H9 (cell line): ENCODE results near the gene RRAS. TPM values are rescaled to one million over a fixed set of nuclear protein-coding genes. Genes with fewer than 3 reads are reported as not detected.

Source experiments
- DNase-seq: peaks from one replicate; pipeline ENCODE4 v3.0.0-alpha.2; 2017
- H2AFZ ChIP-seq: one replicate; pipeline ENCODE4 v1.6.1; 2013; ENCODE audit warnings: mild to moderate bottlenecking, low read length, control low read depth, moderate library complexity
- H2AK5ac ChIP-seq: 2 replicates; pipeline ENCODE4 v1.6.1; 2013; ENCODE audit warnings: low read length, control low read depth, mixed read lengths; ENCODE audit not compliant: insufficient read length
- H2BK120ac ChIP-seq: one replicate; pipeline ENCODE4 v1.6.1; 2013; ENCODE audit warnings: low read depth, mild to moderate bottlenecking, low read length, control low read depth, inconsistent platforms; ENCODE audit not compliant: poor library complexity, severe bottlenecking
- H2BK12ac ChIP-seq: 2 replicates; pipeline ENCODE4 v1.6.1; 2013; ENCODE audit warnings: low read length, control low read depth, mixed read lengths, low read depth; ENCODE audit not compliant: insufficient read length
- H2BK15ac ChIP-seq: 2 replicates; pipeline ENCODE4 v1.6.1; 2013; ENCODE audit warnings: low read depth, low read length, control low read depth
- H2BK20ac ChIP-seq: one replicate; pipeline ENCODE4 v1.6.1; 2013; ENCODE audit warnings: low read depth, mild to moderate bottlenecking, low read length, control low read depth, inconsistent platforms; ENCODE audit not compliant: poor library complexity, severe bottlenecking
- H2BK5ac ChIP-seq: 2 replicates; pipeline ENCODE4 v1.6.1; 2013; ENCODE audit warnings: low read length, control low read depth, mixed read lengths; ENCODE audit not compliant: insufficient read length
- H3K14ac ChIP-seq: 2 replicates; pipeline ENCODE4 v1.6.1; 2013; ENCODE audit warnings: low read length, control low read depth; ENCODE audit not compliant: insufficient read depth
- H3K18ac ChIP-seq: 2 replicates; pipeline ENCODE4 v1.6.1; 2013; ENCODE audit warnings: low read depth, mild to moderate bottlenecking, mixed read lengths, low read length, control low read depth; ENCODE audit not compliant: insufficient read length
- H3K23ac ChIP-seq: 2 replicates; pipeline ENCODE4 v1.6.1; 2013; ENCODE audit warnings: low read length, control low read depth, mixed read lengths, low read depth; ENCODE audit not compliant: insufficient read length
- H3K23me2 ChIP-seq: 2 replicates; pipeline ENCODE4 v1.6.1; 2013; ENCODE audit warnings: low read depth, mild to moderate bottlenecking, mixed read lengths, low read length, control low read depth; ENCODE audit not compliant: insufficient read length, poor library complexity, severe bottlenecking
- H3K27ac ChIP-seq: 2 replicates; pipeline ENCODE4 v1.5.1; 2013; ENCODE audit warnings: low read length, control low read depth, mixed read lengths, low read depth; ENCODE audit not compliant: insufficient read length
- H3K27me3 ChIP-seq: 2 replicates; pipeline ENCODE4 v1.6.1; 2013; ENCODE audit warnings: low read length, control low read depth, inconsistent platforms; ENCODE audit not compliant: insufficient read depth
- H3K4ac ChIP-seq: 2 replicates; pipeline ENCODE4 v1.6.1; 2013; ENCODE audit warnings: low read depth, mild to moderate bottlenecking, control low read depth, inconsistent platforms, low read length, moderate library complexity
- H3K4me1 ChIP-seq: 2 replicates; pipeline ENCODE4 v1.6.1; 2013; ENCODE audit warnings: low read length, control low read depth, inconsistent platforms; ENCODE audit not compliant: insufficient read depth
- H3K4me2 ChIP-seq: 2 replicates; pipeline ENCODE4 v1.6.1; 2013; ENCODE audit warnings: low read length, control low read depth, mixed read lengths; ENCODE audit not compliant: insufficient read length, insufficient read depth
- H3K56ac ChIP-seq: 2 replicates; pipeline ENCODE4 v1.6.1; 2013; ENCODE audit warnings: low read depth, mild to moderate bottlenecking, mixed read lengths, low read length, control low read depth; ENCODE audit not compliant: insufficient read length
- H3K79me1 ChIP-seq: 2 replicates; pipeline ENCODE4 v1.6.1; 2013; ENCODE audit warnings: low read depth, mild to moderate bottlenecking, moderate library complexity, low read length, control low read depth, inconsistent platforms; ENCODE audit not compliant: insufficient read depth, poor library complexity, severe bottlenecking
- H3K79me2 ChIP-seq: 2 replicates; pipeline ENCODE4 v1.6.1; 2013; ENCODE audit warnings: low read length, control low read depth, inconsistent platforms; ENCODE audit not compliant: insufficient read depth
- H3K9ac ChIP-seq: 2 replicates; pipeline ENCODE4 v1.6.1; 2013; ENCODE audit warnings: low read length, control low read depth, mixed read lengths; ENCODE audit not compliant: insufficient read length; ENCODE audit errors: extremely low read depth
- H3K9me3 ChIP-seq: one replicate; pipeline ENCODE4 v1.6.1; 2013; ENCODE audit warnings: low read depth, low read length, inconsistent platforms; ENCODE audit not compliant: control insufficient read depth
- H3T11ph ChIP-seq: one replicate; pipeline ENCODE4 v1.6.1; 2013; ENCODE audit warnings: mild to moderate bottlenecking, low read length, control low read depth, inconsistent platforms
- H4K20me1 ChIP-seq: one replicate; pipeline ENCODE4 v1.6.1; 2013; ENCODE audit not compliant: control insufficient read depth, insufficient read length, insufficient read depth
- H4K5ac ChIP-seq: 2 replicates; pipeline ENCODE4 v1.6.1; 2013; ENCODE audit warnings: low read depth, mild to moderate bottlenecking, mixed read lengths, low read length, control low read depth; ENCODE audit not compliant: insufficient read length
- H4K8ac ChIP-seq: replicated peaks from 2 replicates; pipeline ENCODE4 v1.6.1; 2013; ENCODE audit warnings: low read length, control low read depth, mixed read lengths, low read depth; ENCODE audit not compliant: insufficient read length
- H4K91ac ChIP-seq: 2 replicates; pipeline ENCODE4 v1.6.1; 2013; ENCODE audit warnings: low read depth, mild to moderate bottlenecking, moderate library complexity, mixed read lengths, low read length, control low read depth; ENCODE audit not compliant: insufficient read length
- H3K27ac Mint-ChIP-seq, 3 experiments: 2 replicates in 2 of 3; 3 replicates in 1 of 3; pipeline ENCODE4 v1.8.0; 2020 to 2021; ENCODE audit warnings: mixed read lengths in 3 of 3, mild to moderate bottlenecking in 1 of 3, moderate library complexity in 1 of 3
- H3K27me3 Mint-ChIP-seq: 2 replicates; pipeline ENCODE4 v1.8.0; 2021; ENCODE audit warnings: low read depth, mild to moderate bottlenecking, moderate library complexity, mixed read lengths
- H3K36me3 Mint-ChIP-seq, 3 experiments: 2 replicates in 2 of 3; 3 replicates in 1 of 3; pipeline ENCODE4 v1.8.0; 2020 to 2021; ENCODE audit warnings: low read depth in 3 of 3, mixed read lengths in 3 of 3; ENCODE audit not compliant: insufficient read depth in 1 of 3
- H3K4me1 Mint-ChIP-seq, 2 experiments: 2 replicates each; pipeline ENCODE4 v1.8.0; 2020; ENCODE audit warnings: mixed read lengths in 2 of 2
- H3K4me3 Mint-ChIP-seq, 2 experiments: 2 replicates in 1 of 2; 3 replicates in 1 of 2; pipeline ENCODE4 v1.8.0; 2020 to 2021; ENCODE audit warnings: mild to moderate bottlenecking in 2 of 2, mixed read lengths in 2 of 2, moderate library complexity in 1 of 2
- H3K9me3 Mint-ChIP-seq, 2 experiments: 2 replicates in 1 of 2; 3 replicates in 1 of 2; pipeline ENCODE4 v1.8.0; 2020; ENCODE audit warnings: mild to moderate bottlenecking in 2 of 2, mixed read lengths in 2 of 2, moderate library complexity in 1 of 2
- CTCF ChIP-seq: fragments of 200-600 bp; sonication (generic); conservative IDR thresholded peaks from 3 replicates; pipeline ENCODE4 v1.8.0; 2021; ENCODE audit warnings: antibody characterized with exemption, mild to moderate bottlenecking
- WGBS: extraction: QIAGEN DNeasy Blood & Tissue Kit; methylation state at CpG from one replicate; pipeline ENCODE4 v1.1.7; 2013; ENCODE audit warnings: missing lambda C conversion rate, low lambda C conversion rate, mixed read lengths; ENCODE audit not compliant: insufficient read length; ENCODE audit errors: extremely low coverage; 5-methylcytosine and 5-hydroxymethylcytosine counted together
- microRNA-seq: library from miRNA; unstranded; fragments of <30 nt; microRNA quantifications from one replicate; pipeline ENCODE4, GENCODE V29; 2020; ENCODE audit warnings: borderline microRNAs expressed
- total RNA-seq: library from RNA; stranded (reverse); gene quantifications from 2 replicates; pipeline ENCODE4 v1.2.1, GENCODE V29; 2021

RRAS gene
- total RNA-seq, 1 experiment from 2014 or later: 9.9 TPM

GRCh38 chr19:49587227-49587626 lies 52.7 kb downstream of the RRAS start:
- Histone ChIP-seq H2BK5ac (no peak overlapping the region), H4K5ac (no peak overlapping the region), H3K79me2 (no peaks in the 10 kb centered on the region), H3T11ph (no peak overlapping the region), H3K4ac (no peak overlapping the region), H4K20me1 (no peaks in the 10 kb centered on the region), H2BK20ac (no peak overlapping the region), H3K14ac (no peak overlapping the region), H3K27me3 (no peaks in the 10 kb centered on the region), H2BK15ac (no peak overlapping the region), H3K79me1 (no peaks in the 10 kb centered on the region), H3K9me3 (no peaks in the 10 kb centered on the region), H3K4me2 (no peak overlapping the region), H3K23ac (no peak overlapping the region), H3K27ac (no peak overlapping the region), H2BK120ac (no peak overlapping the region), H2BK12ac (no peak overlapping the region), H2AK5ac (no peak overlapping the region), H3K4me1 (no peaks in the 10 kb centered on the region; the same call in 1 of the 2 replicates), H4K8ac (no peak overlapping the region), H2AFZ (no peak overlapping the region), H3K18ac (no peak overlapping the region), H3K56ac (no peak overlapping the region), H3K23me2 (peaks cover 11% of the 10 kb centered on the region), H4K91ac (no peak overlapping the region), H3K9ac (no peak overlapping the region)
- DNase-seq: no peak
- H3K4me3 Mint-ChIP-seq: no peak overlapping the region
- H3K9me3 Mint-ChIP-seq: no peaks in the 10 kb centered on the region; a peak in 1 of 5 replicates
- H3K27me3 Mint-ChIP-seq: no peaks in the 10 kb centered on the region
- TF ChIP-seq CTCF: no peak
- H3K4me1 Mint-ChIP-seq: peaks cover 7 to 16% of the 10 kb centered on the region in 2 experiments
- no peaks in the 10 kb centered on the region; a peak in 1 of 7 replicates for H3K36me3 Mint-ChIP-seq
- H3K27ac Mint-ChIP-seq: no peak overlapping the region
- no CpG with 5 or more reads among the region's 8 CpGs for WGBS

Small RNAs within 50 kb of the gene (microRNA-seq; reads per million reads assigned to microRNA genes)
- gene MIR5088: not detected

Other genes starting within 250 kb of the RRAS start
- gene PTH2, start 216.7 kb downstream of the RRAS start, total RNA-seq: 0.92 and 0.96 TPM in 2 replicates
- 1.1 and 1.3 TPM in 2 replicates for gene GFY, start 214.8 kb downstream of the RRAS start, total RNA-seq
- 1.1 and 1.3 TPM in 2 replicates for gene SLC17A7, start 198.6 kb downstream of the RRAS start, total RNA-seq
- 166 and 171 TPM in 2 replicates for gene PIH1D1, start 188.3 kb downstream of the RRAS start, total RNA-seq
- gene ALDH16A1, start 186.9 kb downstream of the RRAS start, total RNA-seq: 51.7 and 54.4 TPM in 2 replicates
- gene FLT3LG, start 165.9 kb downstream of the RRAS start, total RNA-seq: 2.1 and 2.6 TPM in 2 replicates
- 3,286 and 3,356 TPM in 2 replicates for gene RPL13A, start 152.5 kb downstream of the RRAS start, total RNA-seq
- gene RPS11, start 143.7 kb downstream of the RRAS start, total RNA-seq: 2,503 and 2,512 TPM in 2 replicates
- 41.1 and 45.4 TPM in 2 replicates for gene FCGRT, start 127.5 kb downstream of the RRAS start, total RNA-seq
- gene RCN3, start 112.1 kb downstream of the RRAS start, total RNA-seq: 14.5 and 15.0 TPM in 2 replicates
- gene NOSIP, start 59.6 kb downstream of the RRAS start, total RNA-seq: 75.1 and 78.4 TPM in 2 replicates
- 3.3 and 3.5 TPM in 2 replicates for gene PRRG2, start 58.8 kb downstream of the RRAS start, total RNA-seq
- 64.2 and 65.9 TPM in 2 replicates for gene PRR12, start 49.0 kb downstream of the RRAS start, total RNA-seq
- gene SCAF1, start 2.1 kb upstream of the RRAS start, total RNA-seq: 85.3 and 86.4 TPM in 2 replicates
- gene IRF3, start 25.7 kb upstream of the RRAS start, total RNA-seq: 185 and 205 TPM in 2 replicates
- gene BCL2L12, start 25.8 kb upstream of the RRAS start, total RNA-seq: 145 and 154 TPM in 2 replicates
- 504 and 505 TPM in 2 replicates for gene PRMT1, start 37.1 kb upstream of the RRAS start, total RNA-seq
- 13.5 and 13.6 TPM in 2 replicates for gene ADM5, start 49.5 kb upstream of the RRAS start, total RNA-seq
- 66.4 and 74.6 TPM in 2 replicates for gene CPT1C, start 51.0 kb upstream of the RRAS start, total RNA-seq
- gene TSKS, start 123.2 kb upstream of the RRAS start, total RNA-seq: 0.28 and 0.37 TPM in 2 replicates
- gene AP2A1, start 126.9 kb upstream of the RRAS start, total RNA-seq: 108 and 109 TPM in 2 replicates
- 25.1 and 29.7 TPM in 2 replicates for gene FUZ, start 173.1 kb upstream of the RRAS start, total RNA-seq
- 76.7 and 77.5 TPM in 2 replicates for gene MED25, start 178.1 kb upstream of the RRAS start, total RNA-seq
- 309 and 317 TPM in 2 replicates for gene PTOV1, start 211.0 kb upstream of the RRAS start, total RNA-seq
- gene PNKP, start 227.4 kb upstream of the RRAS start, total RNA-seq: 144 and 157 TPM in 2 replicates
- 43.5 and 44.6 TPM in 2 replicates for gene AKT1S1, start 237.2 kb upstream of the RRAS start, total RNA-seq
- gene TBC1D17, start 237.6 kb upstream of the RRAS start, total RNA-seq: 33.6 and 33.9 TPM in 2 replicates